ENCODE data around the gene MYO6. TPM values are rescaled to one million over a fixed set of nuclear protein-coding genes. Genes with fewer than 3 reads are reported as not detected.

Gene MYO6
- total RNA-seq, 1 donor from 2014 or later: 135 TPM

- TF ChIP-seq, protein P1, sequence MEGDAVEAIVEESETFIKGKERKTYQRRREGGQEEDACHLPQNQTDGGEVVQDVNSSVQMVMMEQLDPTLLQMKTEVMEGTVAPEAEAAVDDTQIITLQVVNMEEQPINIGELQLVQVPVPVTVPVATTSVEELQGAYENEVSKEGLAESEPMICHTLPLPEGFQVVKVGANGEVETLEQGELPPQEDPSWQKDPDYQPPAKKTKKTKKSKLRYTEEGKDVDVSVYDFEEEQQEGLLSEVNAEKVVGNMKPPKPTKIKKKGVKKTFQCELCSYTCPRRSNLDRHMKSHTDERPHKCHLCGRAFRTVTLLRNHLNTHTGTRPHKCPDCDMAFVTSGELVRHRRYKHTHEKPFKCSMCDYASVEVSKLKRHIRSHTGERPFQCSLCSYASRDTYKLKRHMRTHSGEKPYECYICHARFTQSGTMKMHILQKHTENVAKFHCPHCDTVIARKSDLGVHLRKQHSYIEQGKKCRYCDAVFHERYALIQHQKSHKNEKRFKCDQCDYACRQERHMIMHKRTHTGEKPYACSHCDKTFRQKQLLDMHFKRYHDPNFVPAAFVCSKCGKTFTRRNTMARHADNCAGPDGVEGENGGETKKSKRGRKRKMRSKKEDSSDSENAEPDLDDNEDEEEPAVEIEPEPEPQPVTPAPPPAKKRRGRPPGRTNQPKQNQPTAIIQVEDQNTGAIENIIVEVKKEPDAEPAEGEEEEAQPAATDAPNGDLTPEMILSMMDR (IDR thresholded peaks at IDR 0.05; ENCODE audit: unreplicated experiment): no peak
- Mint-ChIP-seq H3K4me1 (ENCODE audit: unreplicated experiment) (no peaks in the 10 kb centered on the region), H3K4me3 (ENCODE audit: unreplicated experiment) (no peak overlapping the region), H3K36me3 (ENCODE audit: low read depth, unreplicated experiment) (no peaks in the 10 kb centered on the region), H3K27me3 (ENCODE audit: unreplicated experiment) (peaks cover 2% of the 10 kb centered on the region), H3K27ac (ENCODE audit: unreplicated experiment) (no peak overlapping the region), H3K9me3 (ENCODE audit: unreplicated experiment) (no peaks in the 10 kb centered on the region)
- DNase-seq (ENCODE audit: low spot score): no peak
These were observed 191.5 kb downstream of the MYO6 start for GRCh38 chr6:75940564-75940963.

DNA sequence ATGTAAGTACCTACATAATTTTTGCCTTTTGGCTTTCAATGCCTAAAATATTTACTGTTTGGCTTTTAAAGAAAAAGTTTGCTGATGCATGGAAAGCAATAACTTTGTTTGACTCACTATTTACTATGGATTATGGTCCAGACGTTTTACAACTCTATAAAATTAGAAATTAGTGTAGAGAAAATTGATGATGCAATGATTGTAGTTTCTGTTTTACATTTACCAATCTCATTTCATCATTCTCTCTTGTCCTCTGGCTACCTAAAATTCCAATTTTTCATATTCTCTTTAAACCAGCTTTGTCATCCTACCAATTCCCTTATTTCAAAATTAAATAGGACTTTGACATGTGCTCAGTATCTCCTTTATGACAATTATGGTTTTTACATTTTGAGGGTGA, 192.5 kb downstream of the MYO6 start:
- no peak overlapping the region for H3K27ac Mint-ChIP-seq (ENCODE audit: unreplicated experiment)
- H3K4me3 Mint-ChIP-seq (ENCODE audit: unreplicated experiment): no peak overlapping the region
- H3K9me3 Mint-ChIP-seq (ENCODE audit: unreplicated experiment): no peaks in the 10 kb centered on the region
- no peaks in the 10 kb centered on the region for H3K4me1 Mint-ChIP-seq (ENCODE audit: unreplicated experiment)
- TF ChIP-seq, protein P1 (IDR thresholded peaks at IDR 0.05; ENCODE audit: unreplicated experiment): no peak
- no peaks in the 10 kb centered on the region for H3K36me3 Mint-ChIP-seq (ENCODE audit: low read depth, unreplicated experiment)
- no peak for DNase-seq (ENCODE audit: low spot score)
- peaks cover 2% of the 10 kb centered on the region for H3K27me3 Mint-ChIP-seq (ENCODE audit: unreplicated experiment)

- Mint-ChIP-seq H3K4me1 (ENCODE audit: unreplicated experiment) (no peaks in the 10 kb centered on the region), H3K4me3 (ENCODE audit: unreplicated experiment) (no peak overlapping the region)
These were observed 194.3 kb downstream of the MYO6 start for GRCh38 chr6:75943381-75943780.

GRCh38 chr6:75946146-75946831, 197.2 kb downstream of the MYO6 start:
- Mint-ChIP-seq H3K4me1 (ENCODE audit: unreplicated experiment) (no peaks in the 10 kb centered on the region), H3K4me3 (ENCODE audit: unreplicated experiment) (no peak overlapping the region), H3K27ac (ENCODE audit: unreplicated experiment) (no peak overlapping the region), H3K9me3 (ENCODE audit: unreplicated experiment) (no peaks in the 10 kb centered on the region), H3K27me3 (ENCODE audit: unreplicated experiment) (peaks cover 2% of the 10 kb centered on the region), H3K36me3 (ENCODE audit: low read depth, unreplicated experiment) (no peaks in the 10 kb centered on the region)
- TF ChIP-seq, protein P1 (IDR thresholded peaks at IDR 0.05; ENCODE audit: unreplicated experiment): no peak
- DNase-seq (ENCODE audit: low spot score): no peak

More at GRCh38 chr6:75943381-75943780, 194.3 kb downstream of the MYO6 start:
- H3K36me3 Mint-ChIP-seq (ENCODE audit: low read depth, unreplicated experiment): no peaks in the 10 kb centered on the region
- no peak overlapping the region for H3K27ac Mint-ChIP-seq (ENCODE audit: unreplicated experiment)
- H3K27me3 Mint-ChIP-seq (ENCODE audit: unreplicated experiment): peaks cover 2% of the 10 kb centered on the region
- DNase-seq (ENCODE audit: low spot score): no peak
- TF ChIP-seq, protein P1 (IDR thresholded peaks at IDR 0.05; ENCODE audit: unreplicated experiment): no peak
- no peaks in the 10 kb centered on the region for H3K9me3 Mint-ChIP-seq (ENCODE audit: unreplicated experiment)

DNA sequence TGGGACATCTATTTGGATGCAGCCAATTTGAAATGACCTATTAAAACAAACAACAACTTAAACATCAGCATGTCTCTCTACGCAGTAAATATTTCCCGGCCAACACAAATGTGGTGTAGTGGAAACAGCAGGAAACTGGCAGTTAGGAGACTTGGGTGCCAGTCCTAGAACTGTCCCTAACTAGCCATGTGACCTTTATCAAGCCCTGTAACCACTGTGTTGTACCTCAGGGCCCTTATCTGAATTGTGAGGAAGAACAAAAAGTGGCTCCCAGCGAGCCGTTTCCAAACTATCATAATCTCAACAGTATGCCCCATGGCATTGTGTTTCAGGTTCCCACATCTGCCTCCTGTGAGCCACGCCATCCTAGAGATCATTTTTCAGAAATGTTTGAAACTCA, 198.9 kb downstream of the MYO6 start:
- Mint-ChIP-seq H3K4me3 (ENCODE audit: unreplicated experiment) (no peak overlapping the region), H3K36me3 (ENCODE audit: low read depth, unreplicated experiment) (no peaks in the 10 kb centered on the region), H3K27me3 (ENCODE audit: unreplicated experiment) (peaks cover 2% of the 10 kb centered on the region), H3K4me1 (ENCODE audit: unreplicated experiment) (no peaks in the 10 kb centered on the region), H3K27ac (ENCODE audit: unreplicated experiment) (no peak overlapping the region), H3K9me3 (ENCODE audit: unreplicated experiment) (no peaks in the 10 kb centered on the region)
- TF ChIP-seq, protein P1 (IDR thresholded peaks at IDR 0.05; ENCODE audit: unreplicated experiment): no peak
- DNase-seq (ENCODE audit: low spot score): no peak

All from endothelial cell (in vitro differentiated cells).